HepG2 (cell line): ENCODE results near the gene PXYLP1. TPM values are rescaled to one million over a fixed set of nuclear protein-coding genes. Genes with fewer than 3 reads are reported as not detected.

Experiments used
- CEBPB ChIP-seq: IDR thresholded peaks from 2 replicates; pipeline ENCODE4 v1.6.1; 2011; ENCODE audit warnings: low read depth, low read length, improper control_type of control experiment, borderline replicate concordance
- CENPX ChIP-seq: sonication (generic); formaldehyde crosslinking; IDR thresholded peaks from 2 replicates; pipeline ENCODE4 v1.9.0; 2021; ENCODE audit warnings: mild to moderate bottlenecking, missing genetic modification reagents, moderate library complexity
- DNMT3B ChIP-seq: conservative IDR thresholded peaks from 2 replicates; pipeline ENCODE4 v1.6.1; 2016; ENCODE audit warnings: missing biosample characterization, control low read depth
- JUNB ChIP-seq: sonication (generic); formaldehyde crosslinking; IDR thresholded peaks from 2 replicates; pipeline ENCODE4 v1.8.0; 2022; ENCODE audit warnings: missing genetic modification reagents, mild to moderate bottlenecking, borderline replicate concordance
- KMT2B ChIP-seq: IDR thresholded peaks from 2 replicates; pipeline ENCODE4 v1.6.1; 2016; ENCODE audit warnings: missing genetic modification reagents, missing compliant biosample characterization
- NR2C2 ChIP-seq: sonication (generic); formaldehyde crosslinking; IDR thresholded peaks from 2 replicates; pipeline ENCODE4 v1.4.0; 2020; ENCODE audit warnings: missing genetic modification reagents, mild to moderate bottlenecking, moderate library complexity, borderline replicate concordance
- NR2F6 ChIP-seq, 2 experiments: IDR thresholded peaks; 2 replicates each; pipeline ENCODE4 v1.6.1; 2016; ENCODE audit warnings: antibody characterized with exemption in 1 of 2, mild to moderate bottlenecking in 1 of 2
- RNF2 ChIP-seq: fragments of 450-650 bp; conservative IDR thresholded peaks from 2 replicates; pipeline ENCODE4 v1.6.1; 2016; ENCODE audit warnings: low read depth
- SAFB2 ChIP-seq: sonication (generic); formaldehyde crosslinking; IDR thresholded peaks from 2 replicates; pipeline ENCODE4 v1.5.1; 2020; ENCODE audit warnings: missing genetic modification reagents, low read depth, mild to moderate bottlenecking, borderline replicate concordance
- SNAI1 ChIP-seq: sonication (generic); formaldehyde crosslinking; IDR thresholded peaks from 2 replicates; pipeline ENCODE4 v1.5.0; 2020; ENCODE audit warnings: mild to moderate bottlenecking, missing genetic modification reagents, borderline replicate concordance
- SNAPC4 ChIP-seq: sonication (generic); formaldehyde crosslinking; IDR thresholded peaks from 2 replicates; pipeline ENCODE4 v1.4.0; 2020; ENCODE audit warnings: mild to moderate bottlenecking, missing genetic modification reagents
- TOE1 ChIP-seq: sonication (generic); formaldehyde crosslinking; IDR thresholded peaks from 2 replicates; pipeline ENCODE4 v1.4.0; 2020; ENCODE audit warnings: mild to moderate bottlenecking, missing genetic modification reagents
- TRIM24 ChIP-seq: sonication (generic); formaldehyde crosslinking; IDR thresholded peaks from 2 replicates; pipeline ENCODE4 v1.8.0; 2022; ENCODE audit warnings: mild to moderate bottlenecking, missing genetic modification reagents
- ZFP1 ChIP-seq: IDR thresholded peaks from 2 replicates; pipeline ENCODE4 v1.6.1; 2016
- ZNF124 ChIP-seq: sonication (generic); formaldehyde crosslinking; IDR thresholded peaks from 2 replicates; pipeline ENCODE4 v1.4.0; 2020; ENCODE audit warnings: missing genetic modification reagents
- ZNF710 ChIP-seq: sonication (generic); formaldehyde crosslinking; IDR thresholded peaks from 2 replicates; pipeline ENCODE4 v1.5.0; 2020; ENCODE audit warnings: mild to moderate bottlenecking, missing genetic modification reagents, borderline replicate concordance
- ZNF747 ChIP-seq: sonication (generic); formaldehyde crosslinking; IDR thresholded peaks from 2 replicates; pipeline ENCODE4 v1.8.1; 2023; ENCODE audit warnings: missing genetic modification reagents, mild to moderate bottlenecking, borderline replicate concordance
- polyA plus RNA-seq, 8 experiments: library from polyadenylated mRNA; depleted of rRNA in 3 of 8; stranded (reverse) in 7 of 8; unstranded in 1 of 8; fragments of >200 nt; fragmentation: Illumina TruSeq in 4 of 8; extraction: Trizol in 4 of 8; gene quantifications; 2 replicates each; pipeline versions ENCODE4 v1.2.1 to v1.2.3, GENCODE V29; 2011 to 2016; ENCODE audit warnings: low read depth in 4 of 8, missing spikeins in 1 of 8, mixed read lengths in 1 of 8; ENCODE audit not compliant: insufficient read depth in 1 of 8
- total RNA-seq, 5 experiments: library from RNA; depleted of rRNA; stranded (reverse); fragments of >200 nt; fragmentation: Illumina TruSeq; extraction: Trizol; gene quantifications; 2 replicates each; pipeline ENCODE4 v1.2.3, GENCODE V29; 2016; ENCODE audit warnings: low read depth in 1 of 5
- TF ChIP-seq, protein P1 (sequence below): IDR thresholded peaks from 2 replicates; pipeline ENCODE4 v1.6.1; 2012; ENCODE audit warnings: low read length, improper control_type of control experiment

Gene PXYLP1
- total and polyA plus RNA-seq, 2 of the 13 experiments (the other 11 are each of a cell fraction or from before 2014, with no cell fraction given) = 4.9 to 8.1 TPM

- no peak for TF ChIP-seq TRIM24 (CRISPR knock-in tag)
- no peak for TF ChIP-seq RNF2
- 0 out of 2 replicates have a peak, but pooled peaks have one; percentile 72 for TF ChIP-seq ZNF124 (CRISPR knock-in tag)
- TF ChIP-seq ZFP1 (CRISPR knock-in tag) = peak; percentile 83; the same call in 1 of the 2 replicates
- no peak for TF ChIP-seq ZNF710 (CRISPR knock-in tag)
- peak; percentile 87; the same call in 1 of the 2 replicates for TF ChIP-seq TOE1 (CRISPR knock-in tag)
- TF ChIP-seq JUNB (CRISPR knock-in tag) = no peak
- no peak for TF ChIP-seq SNAI1
- TF ChIP-seq DNMT3B (CRISPR knock-in tag) = no peak
- peak; percentile 75 for TF ChIP-seq KMT2B (CRISPR knock-in tag)
- TF ChIP-seq ZNF747 (CRISPR knock-in tag) = peak; percentile 88
- TF ChIP-seq CEBPB = no peak; the same call in 1 of the 2 replicates
- no peak; the same call in 1 of the 2 replicates for TF ChIP-seq SAFB2 (CRISPR knock-in tag)
- TF ChIP-seq SNAPC4 (CRISPR knock-in tag) = no peak
- TF ChIP-seq, protein P1, sequence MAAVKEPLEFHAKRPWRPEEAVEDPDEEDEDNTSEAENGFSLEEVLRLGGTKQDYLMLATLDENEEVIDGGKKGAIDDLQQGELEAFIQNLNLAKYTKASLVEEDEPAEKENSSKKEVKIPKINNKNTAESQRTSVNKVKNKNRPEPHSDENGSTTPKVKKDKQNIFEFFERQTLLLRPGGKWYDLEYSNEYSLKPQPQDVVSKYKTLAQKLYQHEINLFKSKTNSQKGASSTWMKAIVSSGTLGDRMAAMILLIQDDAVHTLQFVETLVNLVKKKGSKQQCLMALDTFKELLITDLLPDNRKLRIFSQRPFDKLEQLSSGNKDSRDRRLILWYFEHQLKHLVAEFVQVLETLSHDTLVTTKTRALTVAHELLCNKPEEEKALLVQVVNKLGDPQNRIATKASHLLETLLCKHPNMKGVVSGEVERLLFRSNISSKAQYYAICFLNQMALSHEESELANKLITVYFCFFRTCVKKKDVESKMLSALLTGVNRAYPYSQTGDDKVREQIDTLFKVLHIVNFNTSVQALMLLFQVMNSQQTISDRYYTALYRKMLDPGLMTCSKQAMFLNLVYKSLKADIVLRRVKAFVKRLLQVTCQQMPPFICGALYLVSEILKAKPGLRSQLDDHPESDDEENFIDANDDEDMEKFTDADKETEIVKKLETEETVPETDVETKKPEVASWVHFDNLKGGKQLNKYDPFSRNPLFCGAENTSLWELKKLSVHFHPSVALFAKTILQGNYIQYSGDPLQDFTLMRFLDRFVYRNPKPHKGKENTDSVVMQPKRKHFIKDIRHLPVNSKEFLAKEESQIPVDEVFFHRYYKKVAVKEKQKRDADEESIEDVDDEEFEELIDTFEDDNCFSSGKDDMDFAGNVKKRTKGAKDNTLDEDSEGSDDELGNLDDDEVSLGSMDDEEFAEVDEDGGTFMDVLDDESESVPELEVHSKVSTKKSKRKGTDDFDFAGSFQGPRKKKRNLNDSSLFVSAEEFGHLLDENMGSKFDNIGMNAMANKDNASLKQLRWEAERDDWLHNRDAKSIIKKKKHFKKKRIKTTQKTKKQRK = no peak
- TF ChIP-seq NR2F6 (IDR thresholded peaks at IDR 0.05) = no peak
- peak; percentile 32; the same call in 1 of the 2 replicates for TF ChIP-seq NR2F6 (CRISPR knock-in tag; IDR thresholded peaks at IDR 0.05)
- TF ChIP-seq NR2C2 (CRISPR knock-in tag) = peak; percentile 96
- no peak for TF ChIP-seq CENPX (CRISPR knock-in tag)
Measured at GRCh38 chr3:141311496-141312353, 80.1 kb downstream of the PXYLP1 start (continued).
